GM21381 (cell line): Measurements from ENCODE around the gene GDF2.

Experiments used
- ATAC-seq: cut with Tn5 transposase; IDR thresholded peaks from one replicate; pipeline ENCODE4 v1.9.1; 2021; ENCODE audit warnings: mild to moderate bottlenecking, moderate library complexity; ENCODE audit not compliant: unreplicated experiment

Gene GDF2

GRCh38 chr10:47366731-47367460, 44.6 kb downstream of the GDF2 start:
- ATAC-seq, result no peak

DNA sequence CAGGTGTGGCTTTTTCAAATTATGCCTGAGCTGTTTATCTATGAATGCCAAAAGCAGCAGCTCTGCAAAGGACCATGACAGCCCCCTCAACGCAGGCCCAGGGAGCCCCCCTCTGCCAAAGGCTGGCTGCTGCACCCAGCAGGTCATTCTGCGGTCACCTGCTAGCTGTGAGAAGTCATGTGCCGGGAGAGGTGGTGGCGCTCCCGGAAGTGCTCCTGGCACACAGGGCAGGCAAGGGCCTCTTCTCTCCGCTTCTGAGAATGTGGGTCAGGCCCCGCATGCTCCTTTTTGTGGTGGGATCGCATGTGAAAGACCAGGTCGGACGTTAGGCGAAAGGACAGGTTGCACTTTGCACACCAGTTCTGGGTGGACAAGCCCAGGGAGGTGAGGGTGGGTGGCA, 45.4 kb downstream of the GDF2 start:
- no peak for ATAC-seq

DNA sequence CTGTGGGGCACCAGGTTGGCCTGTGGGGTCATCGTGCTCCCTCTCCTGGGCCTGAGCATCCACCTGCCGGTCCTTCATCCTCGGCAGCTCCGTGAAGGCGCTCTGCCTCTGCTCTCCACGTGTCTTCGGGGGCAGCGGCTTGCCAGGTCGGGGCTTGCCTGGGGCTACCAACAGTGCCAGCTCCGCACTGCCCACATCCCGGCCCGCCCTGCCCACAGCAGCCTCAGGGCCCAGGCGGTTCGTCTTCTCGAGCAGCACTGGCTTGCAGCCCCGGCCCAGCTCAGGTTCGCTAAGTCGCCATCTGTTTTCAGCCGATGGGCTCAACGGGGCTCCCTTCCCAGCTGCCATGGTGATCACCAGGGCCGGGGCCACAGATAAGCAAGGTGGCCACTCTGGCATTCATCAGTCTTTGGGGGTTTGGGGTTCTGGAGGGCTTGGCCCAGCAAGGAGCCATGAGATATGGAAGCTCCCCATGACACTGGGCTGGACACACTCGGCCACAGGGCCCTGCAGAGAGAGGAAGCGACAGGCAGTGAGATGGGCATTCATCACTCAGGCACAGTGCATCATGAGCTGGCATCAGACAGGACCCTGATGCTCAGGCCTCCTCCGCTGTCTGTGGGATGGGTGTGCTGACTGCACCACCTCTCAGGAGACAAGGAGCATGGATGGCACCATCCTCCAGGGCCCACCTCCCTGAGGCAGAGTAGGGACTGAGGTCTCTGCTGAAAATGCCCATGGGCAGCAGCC, 46.4 kb downstream of the GDF2 start:
- no peak for ATAC-seq

DNA sequence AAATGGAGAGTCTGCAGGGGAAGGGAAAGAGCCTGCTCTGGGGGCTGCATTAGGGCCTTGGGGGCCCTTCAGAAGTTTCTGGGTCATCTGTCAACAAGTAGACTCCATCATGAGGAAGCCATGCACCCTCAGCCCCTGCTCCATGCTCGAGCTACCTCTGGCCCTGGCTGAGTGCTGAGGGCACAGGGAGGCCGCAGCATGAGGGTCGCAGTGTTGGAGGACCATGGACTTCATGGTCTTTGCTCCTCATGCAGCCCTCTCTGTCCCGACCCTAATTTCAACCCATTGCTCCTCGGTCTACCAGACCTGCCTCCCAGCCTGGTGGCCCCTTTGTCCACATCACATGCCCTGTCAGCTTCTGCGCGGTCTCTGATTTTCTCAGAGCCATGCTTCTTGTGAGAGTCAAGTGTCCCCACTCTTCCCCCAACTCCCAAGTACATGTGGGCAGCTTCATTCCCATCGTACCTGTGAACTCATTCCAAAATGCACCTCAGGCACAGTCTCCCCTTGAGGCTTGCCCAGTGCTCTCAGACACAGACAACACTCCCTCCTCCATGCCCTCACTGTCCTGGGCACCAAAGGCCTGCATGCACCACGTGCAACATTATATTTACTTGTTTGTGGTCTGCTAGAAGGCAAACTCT, 47.1 kb downstream of the GDF2 start:
- ATAC-seq, result no peak

DNA sequence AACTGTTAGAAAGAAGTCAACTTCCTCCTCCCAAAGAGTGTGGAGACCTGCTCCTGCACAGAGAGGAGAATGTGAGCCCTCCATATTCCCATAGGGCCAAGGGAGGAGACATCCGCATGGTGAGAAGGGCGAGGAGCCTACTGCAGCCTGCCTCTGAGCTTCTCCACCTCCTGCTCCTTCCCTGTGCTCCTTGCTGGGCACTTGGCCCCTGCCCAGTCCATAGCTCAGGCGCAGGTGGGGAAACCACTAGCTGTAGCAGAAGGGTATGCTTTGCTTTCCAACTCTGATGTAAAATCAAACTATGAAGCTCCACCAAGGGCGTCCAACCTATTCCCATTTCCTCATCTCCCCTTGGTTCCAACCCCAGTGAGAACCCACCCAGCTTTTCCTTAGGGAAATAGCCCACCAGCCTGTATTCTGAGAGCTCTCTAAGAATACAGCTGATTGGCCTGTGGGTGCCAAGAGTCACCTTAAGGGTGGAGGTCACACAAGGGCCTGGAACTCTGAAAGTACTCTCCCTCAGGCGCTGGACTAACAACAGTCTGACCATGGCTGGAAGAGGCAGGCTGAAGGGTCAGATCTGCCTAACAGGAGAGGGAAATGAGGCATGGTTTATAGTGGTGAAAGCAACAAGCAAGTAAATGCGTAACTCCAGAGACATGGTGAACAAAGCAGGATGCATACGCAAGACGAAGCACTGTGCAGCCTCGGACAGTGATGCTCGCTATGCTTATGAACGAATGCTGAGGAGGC, 47.9 kb downstream of the GDF2 start:
- ATAC-seq, result no peak

GRCh38 chr10:47370878-47371277, 48.6 kb downstream of the GDF2 start:
- ATAC-seq, result no peak

DNA sequence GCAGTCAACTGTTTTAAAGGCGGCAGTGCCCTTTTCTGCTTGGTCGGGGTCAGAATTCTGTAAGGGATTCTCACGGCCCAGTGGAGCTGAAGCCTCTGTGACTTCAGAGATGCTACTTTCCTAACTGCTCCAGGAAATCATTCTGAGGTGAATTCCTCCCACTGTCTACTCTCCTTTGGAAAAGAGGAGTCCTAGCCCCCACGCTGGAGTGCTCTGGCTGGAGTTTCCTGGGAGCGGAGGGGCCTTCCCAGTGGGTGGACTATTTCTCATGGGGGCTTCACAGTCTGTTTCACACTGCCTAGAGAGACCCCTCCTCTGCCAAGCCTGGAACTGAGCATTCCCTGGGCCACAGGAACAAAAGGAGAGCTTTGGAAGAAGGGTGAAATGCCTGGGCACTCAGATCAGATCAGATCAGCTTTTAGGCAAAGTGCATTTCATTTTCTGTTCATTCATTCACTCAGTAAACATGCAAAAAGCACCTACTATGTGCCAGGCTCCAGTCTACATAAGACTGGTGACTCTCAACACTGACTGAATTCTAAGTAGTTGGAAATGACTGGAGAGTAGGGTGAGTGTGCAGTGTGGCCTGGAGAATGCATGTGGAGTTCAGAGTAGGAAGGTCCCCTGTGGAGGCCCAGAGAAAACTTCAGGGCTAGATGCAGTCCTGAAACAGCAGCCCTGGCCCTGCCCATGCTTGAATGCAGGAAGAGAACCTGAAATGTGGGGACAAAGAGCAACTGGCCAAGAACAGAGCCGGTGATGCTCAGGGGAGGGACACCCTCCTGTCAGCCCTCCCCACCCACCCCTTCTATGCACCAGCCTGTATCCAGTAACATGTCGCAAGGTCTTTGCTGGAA, 49.6 kb downstream of the GDF2 start:
- ATAC-seq, result no peak

GRCh38 chr10:47372726-47373125, 50.5 kb downstream of the GDF2 start:
- no peak for ATAC-seq

DNA sequence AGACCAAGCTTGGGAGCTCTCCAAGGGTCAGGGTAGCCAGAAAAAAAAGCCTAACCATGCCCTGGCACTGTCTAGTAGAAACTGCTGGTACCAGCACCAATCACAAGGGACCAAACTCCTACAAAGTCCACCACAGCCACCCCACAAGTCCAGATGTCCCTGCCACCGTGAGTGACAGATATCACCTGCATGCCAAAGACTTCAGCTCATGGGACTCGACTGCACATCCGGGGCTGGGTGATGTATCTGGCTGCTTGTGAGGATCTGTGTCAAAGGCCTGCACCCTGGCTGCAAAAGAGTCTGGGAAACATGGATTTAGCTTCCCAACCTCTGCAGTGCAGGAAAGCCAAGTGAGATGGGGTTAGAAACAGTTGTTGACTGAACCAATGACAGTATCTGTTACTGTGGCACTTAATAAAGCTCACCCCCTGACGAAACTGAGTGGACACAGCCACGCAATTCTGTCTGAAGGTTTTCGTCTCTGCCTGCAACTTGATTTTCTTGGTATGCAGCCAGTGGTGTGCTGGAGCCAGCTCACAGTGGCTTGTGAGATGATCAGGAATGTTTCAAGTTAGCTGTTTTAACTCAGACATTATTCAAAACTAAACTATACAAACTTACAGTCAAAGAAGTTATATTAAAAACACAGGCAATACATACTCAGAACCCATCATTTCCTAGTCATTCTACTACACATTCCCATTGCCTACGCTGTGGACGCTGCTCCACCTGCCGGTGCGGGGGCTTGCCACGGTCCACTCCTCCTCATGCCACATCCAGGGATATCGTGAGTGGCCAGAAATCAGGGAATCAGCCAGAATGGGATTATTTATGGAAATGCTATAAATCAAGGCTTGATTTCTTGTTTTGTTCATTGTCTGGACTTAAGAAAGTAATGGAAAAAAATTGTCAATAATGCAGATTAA, 52.6 kb downstream of the GDF2 start:
- ATAC-seq, result no peak

GRCh38 chr10:47376522-47377220, 54.4 kb downstream of the GDF2 start:
- no peak for ATAC-seq
